ENCODE data around the gene DNALI1.
"Not testable (repeated sequence)": the region's sequence is repeated elsewhere in the genome, so short reads cannot be mapped to it uniquely, and the experiment has no call there.

DNALI1 gene

GRCh38 chr1:37553927-37554808, 2.6 kb upstream of the DNALI1 start, which contains the start of gene SNIP1:
SNIP1 (minus strand) TSS chr1:37554293; CDS start chr1:37554229, 64 bp downstream.
- DNase-seq (ENCODE audit: low spot score), result peak; percentile 97

- DNase-seq (ENCODE audit: low spot score), result no peak
These were observed 662 bp downstream of the DNALI1 start for GRCh38 chr1:37557402-37557801.

- no peak for DNase-seq (ENCODE audit: low spot score)
These were observed 1.7 kb downstream of the DNALI1 start for GRCh38 chr1:37558411-37558810.

GRCh38 chr1:37559080-37559479, 2.3 kb downstream of the DNALI1 start:
- DNase-seq (ENCODE audit: low spot score), result no peak

GRCh38 chr1:37559957-37560379, 3.2 kb downstream of the DNALI1 start:
- not testable (repeated sequence) for DNase-seq (ENCODE audit: low spot score)

DNA sequence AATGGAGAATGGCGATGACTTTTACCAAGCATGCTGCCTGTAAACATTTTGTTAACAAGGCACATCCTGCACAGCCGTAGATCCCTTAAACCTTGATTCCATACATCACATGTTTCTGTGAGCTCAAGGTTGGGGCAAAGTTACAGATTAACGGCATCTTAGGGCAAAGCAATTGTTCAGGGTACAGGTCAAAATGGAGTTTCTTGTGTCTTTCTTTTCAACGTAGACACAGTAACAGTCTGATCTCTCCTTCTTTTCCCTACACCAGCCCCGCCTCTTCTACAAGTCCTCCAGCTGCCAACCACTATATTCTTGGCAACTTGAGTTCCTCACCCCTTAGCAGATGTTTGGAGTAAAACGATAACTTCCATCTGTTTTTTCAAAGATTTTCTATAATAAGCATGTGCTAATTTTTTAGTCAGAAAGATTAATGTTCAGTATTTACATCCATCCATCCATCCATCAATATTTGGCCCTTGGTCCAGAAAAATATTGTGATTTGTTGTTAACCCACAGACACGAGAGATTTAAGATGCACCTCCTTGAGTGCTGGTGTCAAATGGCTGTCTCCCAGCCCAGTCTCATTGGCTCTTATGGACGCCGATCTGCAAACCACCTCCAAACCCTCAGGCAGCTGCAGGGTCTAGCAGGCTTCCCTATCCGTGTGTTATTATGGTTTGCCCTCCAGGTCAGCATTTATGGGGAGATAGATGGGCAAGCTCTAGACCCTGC, 3.8 kb downstream of the DNALI1 start:
- DNase-seq (ENCODE audit: low spot score), result no peak

DNA sequence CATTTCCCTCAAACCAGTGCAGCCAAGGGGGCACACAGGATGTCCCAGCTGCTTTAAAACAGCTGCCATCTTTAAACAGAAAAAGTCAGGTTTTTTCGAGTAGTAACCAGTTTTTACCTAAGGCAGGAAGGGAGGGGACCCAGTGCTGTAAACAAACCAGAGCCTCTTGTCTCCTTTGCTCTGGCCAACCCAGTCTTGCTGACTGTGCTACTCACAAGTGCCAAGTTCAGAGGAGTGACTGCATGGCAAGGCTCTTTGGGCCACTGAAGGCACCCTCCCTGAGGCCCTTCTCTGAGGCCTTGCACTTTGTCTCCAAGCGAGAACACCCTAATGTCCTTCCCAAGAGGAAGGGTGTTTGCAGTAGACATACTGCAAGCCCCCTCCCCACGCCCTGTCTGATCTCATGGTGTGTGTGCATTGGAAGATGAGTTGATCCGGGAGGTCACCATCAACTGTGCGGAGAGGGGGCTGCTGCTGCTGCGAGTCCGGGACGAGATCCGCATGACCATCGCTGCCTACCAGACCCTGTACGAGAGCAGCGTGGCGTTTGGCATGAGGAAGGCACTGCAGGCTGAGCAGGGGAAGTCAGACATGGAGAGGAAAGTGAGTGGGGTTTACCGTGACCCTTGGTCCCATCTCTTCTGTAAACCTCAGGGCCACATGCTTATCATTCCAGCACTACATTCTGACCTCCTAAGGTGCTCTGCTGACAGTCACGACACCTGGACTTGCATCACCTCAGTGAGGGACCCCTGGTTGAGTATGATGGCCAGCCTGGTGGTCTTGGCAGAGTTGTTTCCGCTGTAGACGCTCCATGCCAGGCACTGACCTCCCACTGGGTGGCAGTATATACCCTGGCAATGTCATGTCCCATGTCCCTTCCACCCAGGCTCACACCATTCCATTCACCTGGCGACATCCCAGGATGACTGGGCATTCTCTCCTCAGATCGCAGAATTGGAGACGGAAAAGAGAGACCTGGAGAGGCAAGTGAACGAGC, 4.7 kb downstream of the DNALI1 start:
- DNase-seq (ENCODE audit: low spot score), result peak; percentile 38

DNA sequence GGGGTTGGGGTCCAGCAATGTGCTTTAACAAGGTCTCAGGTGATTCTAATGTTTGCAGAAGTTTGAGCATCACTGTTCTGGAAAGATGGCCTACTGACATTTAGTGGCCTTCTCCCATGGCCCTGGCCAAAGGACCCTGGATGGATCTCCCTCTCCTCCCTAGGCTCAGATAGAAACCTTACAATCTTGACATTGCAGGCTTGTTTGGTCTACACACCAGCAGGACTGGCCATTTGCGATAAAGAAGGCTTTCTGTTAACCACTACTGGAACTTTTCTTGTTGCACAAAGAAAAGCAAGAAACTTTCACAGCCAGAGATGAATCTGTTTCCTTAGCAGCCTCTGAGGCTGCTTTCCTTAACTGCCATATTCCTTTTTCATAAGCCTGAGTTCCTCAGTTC, 6.2 kb downstream of the DNALI1 start:
- no peak for DNase-seq (ENCODE audit: low spot score)

DNA sequence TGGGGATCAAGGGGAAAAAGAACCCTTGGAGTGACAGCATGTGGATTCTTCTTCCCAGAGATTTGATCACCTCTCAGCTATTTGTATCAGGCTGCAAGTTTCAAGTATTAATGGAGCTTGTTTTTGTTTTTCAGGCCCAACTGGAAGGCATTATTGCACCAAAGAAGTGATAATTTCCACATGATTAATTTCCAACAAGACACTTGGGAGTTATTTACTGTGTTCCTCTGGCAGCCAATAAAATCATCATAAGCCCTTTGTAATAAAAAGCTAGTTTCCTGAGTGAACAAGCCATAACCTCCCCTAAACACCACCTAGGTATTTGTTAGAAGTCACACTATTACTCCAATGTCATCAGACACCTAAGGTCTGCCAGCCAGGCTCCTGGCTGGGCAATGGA, 8.2 kb downstream of the DNALI1 start:
- no peak for DNase-seq (ENCODE audit: low spot score)

GRCh38 chr1:37567023-37567422, 10.3 kb downstream of the DNALI1 start:
- no peak for DNase-seq (ENCODE audit: low spot score)

GRCh38 chr1:37570528-37571334, 14.0 kb downstream of the DNALI1 start:
- DNase-seq (ENCODE audit: low spot score), result no peak

DNA sequence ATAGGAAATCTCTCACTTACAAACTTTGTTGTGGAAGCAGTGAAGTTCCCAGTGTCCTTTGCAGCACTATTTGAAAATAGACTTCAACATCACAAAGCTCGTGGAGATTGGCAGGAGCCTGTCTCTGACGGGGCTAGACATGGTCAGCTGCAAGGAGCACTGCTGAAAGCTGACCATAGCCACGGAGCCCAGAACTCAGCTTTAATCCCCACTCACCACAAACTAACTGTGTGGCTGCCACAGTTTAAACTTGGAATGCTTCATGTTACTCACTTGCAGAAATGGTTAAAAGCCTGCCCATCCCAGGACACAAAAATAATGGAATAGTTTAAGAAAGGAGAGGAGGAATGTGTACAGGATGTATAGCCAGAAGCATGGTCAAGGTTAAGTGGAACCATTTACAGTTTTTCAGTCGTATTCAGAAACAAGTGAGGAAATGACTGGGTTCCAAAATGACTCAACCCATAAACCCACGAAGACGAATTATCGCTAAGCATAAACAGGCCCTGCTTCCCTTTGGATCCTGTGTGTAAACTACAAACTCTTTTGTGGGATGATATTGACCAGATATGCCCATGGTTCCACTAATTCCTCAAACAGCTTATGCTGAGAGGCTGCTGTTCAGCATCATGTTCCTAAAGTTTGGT, 18.2 kb downstream of the DNALI1 start:
- DNase-seq (ENCODE audit: low spot score), result no peak

DNA sequence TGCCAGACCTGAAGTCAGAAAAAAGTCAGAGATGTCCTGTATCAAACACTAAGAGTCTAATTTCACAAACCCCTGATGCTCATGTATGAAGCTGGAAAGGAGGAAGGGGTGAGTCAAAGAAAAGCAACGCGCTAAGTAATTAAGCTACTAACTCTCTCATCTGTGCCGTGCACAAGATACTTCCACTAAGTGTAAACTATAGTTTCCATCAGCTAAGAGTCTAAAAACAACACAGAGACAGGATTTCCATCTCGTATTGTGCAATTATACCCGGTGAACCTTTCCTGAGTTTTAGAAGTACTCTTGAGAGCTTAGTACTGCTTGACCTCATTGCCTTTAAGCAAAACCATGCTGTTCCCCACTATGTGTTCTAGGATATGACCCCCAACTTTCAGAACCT, 19.0 kb downstream of the DNALI1 start:
- DNase-seq (ENCODE audit: low spot score), result no peak

- DNase-seq (ENCODE audit: low spot score), result not testable (repeated sequence)
These were observed 27.8 kb downstream of the DNALI1 start for GRCh38 chr1:37584544-37584943.

GRCh38 chr1:37588939-37589338, 32.2 kb downstream of the DNALI1 start:
- DNase-seq (ENCODE audit: low spot score), result no peak

DNA sequence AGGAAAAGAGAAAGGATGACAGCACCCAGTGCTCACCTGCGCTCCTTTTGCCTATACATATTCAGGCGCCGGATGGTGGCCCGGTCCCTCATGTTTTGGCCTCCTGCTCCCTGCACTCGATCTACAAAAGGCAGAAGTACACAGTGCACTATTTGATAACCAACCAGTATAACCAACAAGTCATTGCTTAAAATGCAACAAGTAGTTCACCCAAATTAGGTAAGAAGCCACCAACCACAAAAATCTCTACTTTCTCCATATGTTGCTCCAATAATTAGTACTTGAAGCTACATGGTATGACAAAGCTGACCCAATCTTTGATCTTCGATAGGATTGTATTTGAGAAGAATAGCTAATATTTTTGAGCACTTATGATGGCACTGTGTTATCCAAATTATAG, 37.0 kb downstream of the DNALI1 start:
- no peak for DNase-seq (ENCODE audit: low spot score)

GRCh38 chr1:37595440-37596181, 38.9 kb downstream of the DNALI1 start, which contains the start of gene GNL2:
GNL2 (minus strand) TSS chr1:37595937; CDS start chr1:37595822, 115 bp downstream.
- peak; percentile 98 for DNase-seq (ENCODE audit: low spot score)

DNA sequence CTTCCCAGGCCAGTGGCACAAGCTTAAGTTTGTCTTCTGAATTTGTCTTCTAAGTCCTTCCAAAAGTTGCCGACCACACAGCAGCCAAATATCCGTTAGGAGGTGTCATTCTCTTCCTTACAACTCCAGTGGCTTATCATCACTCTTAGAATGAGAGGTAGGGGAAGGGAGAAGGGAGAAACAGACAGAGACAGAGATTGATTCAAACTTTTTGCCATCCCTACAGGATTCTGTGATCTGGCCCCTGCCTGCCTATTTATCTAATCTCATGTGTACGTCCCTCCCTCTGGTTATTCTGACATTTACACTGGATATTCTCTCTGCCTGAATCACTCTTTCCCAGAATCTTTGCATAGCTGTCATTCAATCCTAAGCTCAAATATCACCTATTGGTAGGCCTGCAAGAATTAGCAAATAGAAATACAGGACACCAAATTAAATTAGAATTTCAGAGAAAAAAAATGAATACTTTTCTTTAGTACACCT, 39.5 kb downstream of the DNALI1 start:
- DNase-seq (ENCODE audit: low spot score), result peak; percentile 6

GRCh38 chr1:37599940-37600339, 43.2 kb downstream of the DNALI1 start:
- DNase-seq (ENCODE audit: low spot score), result no peak

Data from germinal center (tissue), 1 donor.